ENCODE results near the gene SLC7A7.
"Not testable (repeated sequence)": the region's sequence is repeated elsewhere in the genome, so short reads cannot be mapped to it uniquely, and the experiment has no call there.

Gene SLC7A7

GRCh38 chr14:22786685-22787084 is 28.6 kb downstream of the SLC7A7 start:
- FAIRE-seq: no peak

- no peak for FAIRE-seq
Observed at GRCh38 chr14:22781301-22781991, 33.8 kb downstream of the SLC7A7 start.

- no peak for FAIRE-seq
Observed at GRCh38 chr14:22780941-22781300, 34.3 kb downstream of the SLC7A7 start.

- FAIRE-seq: no peak
Observed at GRCh38 chr14:22780105-22780679, 35.0 kb downstream of the SLC7A7 start.

- FAIRE-seq: no peak
Observed at GRCh38 chr14:22778084-22778483, 37.2 kb downstream of the SLC7A7 start.

GRCh38 chr14:22776849-22777248 is 38.4 kb downstream of the SLC7A7 start:
- not testable (repeated sequence) for FAIRE-seq

- FAIRE-seq: no peak
Observed at GRCh38 chr14:22776215-22776614, 39.0 kb downstream of the SLC7A7 start.

GRCh38 chr14:22774011-22774706 is 41.1 kb downstream of the SLC7A7 start:
- FAIRE-seq: no peak

GRCh38 chr14:22773162-22774010 is 41.8 kb downstream of the SLC7A7 start:
- FAIRE-seq: no peak

- FAIRE-seq: no peak
Observed at GRCh38 chr14:22772725-22773124, 42.5 kb downstream of the SLC7A7 start.

GRCh38 chr14:22770481-22771187 is 44.6 kb downstream of the SLC7A7 start:
- no peak for FAIRE-seq

GRCh38 chr14:22769369-22769768 is 45.9 kb downstream of the SLC7A7 start:
- FAIRE-seq: no peak

GRCh38 chr14:22768947-22769346 is 46.3 kb downstream of the SLC7A7 start:
- FAIRE-seq: no peak

- no peak for FAIRE-seq
Observed at GRCh38 chr14:22767323-22767589, 48.0 kb downstream of the SLC7A7 start.

- peak; percentile 91 for FAIRE-seq
Observed at GRCh38 chr14:22766457-22767322, 48.5 kb downstream of the SLC7A7 start, which contains the start of gene OXA1L. Gene OXA1L (plus strand): TSS chr14:22766688. CDS start chr14:22766702, 14 bp downstream.

- no peak for FAIRE-seq
Observed at GRCh38 chr14:22764382-22764781, 50.9 kb downstream of the SLC7A7 start.

GRCh38 chr14:22761734-22762133 is 53.5 kb downstream of the SLC7A7 start:
- FAIRE-seq: no peak

- FAIRE-seq: not testable (repeated sequence)
Observed at GRCh38 chr14:22757972-22758650, 57.1 kb downstream of the SLC7A7 start.

- FAIRE-seq: no peak
Observed at GRCh38 chr14:22753586-22753985, 61.6 kb downstream of the SLC7A7 start.

- no peak for FAIRE-seq
Observed at GRCh38 chr14:22752422-22752821, 62.8 kb downstream of the SLC7A7 start.

GRCh38 chr14:22748631-22749068 is 66.6 kb downstream of the SLC7A7 start:
- FAIRE-seq: no peak

All from TTC549 (cell line).